ENCODE results near the gene RPH3AL. TPM values are rescaled to one million over a fixed set of nuclear protein-coding genes. Genes with fewer than 3 reads are reported as not detected.
"Not testable (repeated sequence)": the region's sequence is repeated elsewhere in the genome, so short reads cannot be mapped to it uniquely, and the experiment has no call there.

RPH3AL gene
- total RNA-seq, 4 donors from 2014 or later = 24.3 to 90.5 (median 47.2) TPM

DNA sequence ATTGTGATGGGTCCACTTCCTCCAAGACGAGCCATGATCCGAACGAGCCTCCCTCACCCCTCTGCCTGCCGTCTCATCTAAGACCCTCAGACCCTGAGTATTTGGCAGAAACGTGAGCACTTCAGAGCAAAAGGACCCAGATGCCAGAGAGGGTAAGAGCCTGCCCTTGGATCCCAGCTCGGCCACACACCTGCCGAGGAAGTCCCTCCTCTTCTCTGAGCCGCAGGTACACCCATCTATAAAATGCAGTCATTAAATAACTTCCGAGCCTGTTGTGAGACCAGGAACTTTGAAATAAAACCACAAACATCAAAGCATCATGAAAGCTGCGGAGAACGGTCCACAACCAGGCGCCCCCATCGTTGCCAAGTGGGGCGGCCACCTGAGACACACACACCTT lies 106.4 kb downstream of the RPH3AL start:
- no peak overlapping the region for H3K27ac ChIP-seq
- TF ChIP-seq, protein P1, sequence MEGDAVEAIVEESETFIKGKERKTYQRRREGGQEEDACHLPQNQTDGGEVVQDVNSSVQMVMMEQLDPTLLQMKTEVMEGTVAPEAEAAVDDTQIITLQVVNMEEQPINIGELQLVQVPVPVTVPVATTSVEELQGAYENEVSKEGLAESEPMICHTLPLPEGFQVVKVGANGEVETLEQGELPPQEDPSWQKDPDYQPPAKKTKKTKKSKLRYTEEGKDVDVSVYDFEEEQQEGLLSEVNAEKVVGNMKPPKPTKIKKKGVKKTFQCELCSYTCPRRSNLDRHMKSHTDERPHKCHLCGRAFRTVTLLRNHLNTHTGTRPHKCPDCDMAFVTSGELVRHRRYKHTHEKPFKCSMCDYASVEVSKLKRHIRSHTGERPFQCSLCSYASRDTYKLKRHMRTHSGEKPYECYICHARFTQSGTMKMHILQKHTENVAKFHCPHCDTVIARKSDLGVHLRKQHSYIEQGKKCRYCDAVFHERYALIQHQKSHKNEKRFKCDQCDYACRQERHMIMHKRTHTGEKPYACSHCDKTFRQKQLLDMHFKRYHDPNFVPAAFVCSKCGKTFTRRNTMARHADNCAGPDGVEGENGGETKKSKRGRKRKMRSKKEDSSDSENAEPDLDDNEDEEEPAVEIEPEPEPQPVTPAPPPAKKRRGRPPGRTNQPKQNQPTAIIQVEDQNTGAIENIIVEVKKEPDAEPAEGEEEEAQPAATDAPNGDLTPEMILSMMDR (IDR thresholded peaks at IDR 0.05) = no peak
- TF ChIP-seq POLR2AphosphoS5 (IDR thresholded peaks at IDR 0.05) = no peak
- TF ChIP-seq EP300 (IDR thresholded peaks at IDR 0.05; ENCODE audit: low read depth) = no peak
- TF ChIP-seq POLR2A (IDR thresholded peaks at IDR 0.05) = no peak

DNA sequence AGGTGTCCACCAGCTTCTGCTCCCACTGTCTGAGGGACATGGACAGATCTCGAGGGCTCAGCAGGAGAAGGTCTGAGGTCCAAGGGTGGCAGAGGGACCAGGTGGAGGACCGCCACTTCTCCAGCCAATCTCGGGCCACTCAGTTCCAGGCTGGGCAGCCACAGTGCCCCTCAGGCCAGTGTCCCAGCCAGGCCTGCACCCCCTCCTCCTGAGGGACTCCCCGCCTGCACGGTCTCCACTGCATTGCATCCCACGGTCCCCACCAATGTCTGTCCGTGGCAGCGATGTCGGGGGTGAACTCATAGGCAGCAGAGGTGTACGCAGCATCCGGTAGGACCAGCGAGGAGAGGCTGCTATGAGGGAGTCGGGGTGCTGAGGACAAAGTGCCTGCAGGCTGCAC lies 107.0 kb downstream of the RPH3AL start:
- DNase-seq = peak; percentile 6
- in situ Hi-C loops (cut with MboI; ENCODE audit: low pct_ligation_motif_present in 1 of 4, low pct_unique_long_range_greater_than_20kb in 1 of 4, low sequenced_read_pairs in 3 of 4) = no loop called here
- TF ChIP-seq POLR2A (IDR thresholded peaks at IDR 0.05) = no peak
- TF ChIP-seq POLR2AphosphoS5 (IDR thresholded peaks at IDR 0.05) = no peak
- TF ChIP-seq, protein P1 (IDR thresholded peaks at IDR 0.05) = no peak
- TF ChIP-seq EP300 (IDR thresholded peaks at IDR 0.05; ENCODE audit: low read depth) = no peak
- Histone ChIP-seq H3K4me3 (no peak overlapping the region), H3K9me3 (no peaks in the 10 kb centered on the region), H3K27ac (no peak overlapping the region), H3K36me3 (no peaks in the 10 kb centered on the region), H3K4me1 (peaks cover 0 to 8% (median 3%) of the 10 kb centered on the region in 4 donors), H3K27me3 (no peaks in the 10 kb centered on the region)
- 87% methylated on average over 13 of the region's 13 CpGs; no CpG with 5 or more reads in 1 of the 2 donors for WGBS, 2 donors (ENCODE audit: low coverage in 1 of 2)
- intact Hi-C loops (cut with DNase I; ENCODE audit: low total_unique reads) = no loop called here

More for the DNA sequence above, 106.4 kb downstream of the RPH3AL start:
- no peaks in the 10 kb centered on the region for H3K9me3 ChIP-seq
- intact Hi-C loops (cut with DNase I; ENCODE audit: low total_unique reads) (no loop called here), in situ Hi-C loops (cut with MboI; ENCODE audit: low pct_ligation_motif_present in 1 of 4, low pct_unique_long_range_greater_than_20kb in 1 of 4, low sequenced_read_pairs in 3 of 4) (no loop called here)
- no peaks in the 10 kb centered on the region for H3K36me3 ChIP-seq
- no peak overlapping the region for H3K4me3 ChIP-seq
- WGBS, 2 donors (ENCODE audit: low coverage in 1 of 2) = 63% methylated on average over 14 of the region's 14 CpGs; no CpG with 5 or more reads in 1 of the 2 donors
- DNase-seq = peak; percentile 45
- H3K27me3 ChIP-seq = no peaks in the 10 kb centered on the region
- peaks cover 0 to 8% (median 3%) of the 10 kb centered on the region in 4 donors for H3K4me1 ChIP-seq

DNA sequence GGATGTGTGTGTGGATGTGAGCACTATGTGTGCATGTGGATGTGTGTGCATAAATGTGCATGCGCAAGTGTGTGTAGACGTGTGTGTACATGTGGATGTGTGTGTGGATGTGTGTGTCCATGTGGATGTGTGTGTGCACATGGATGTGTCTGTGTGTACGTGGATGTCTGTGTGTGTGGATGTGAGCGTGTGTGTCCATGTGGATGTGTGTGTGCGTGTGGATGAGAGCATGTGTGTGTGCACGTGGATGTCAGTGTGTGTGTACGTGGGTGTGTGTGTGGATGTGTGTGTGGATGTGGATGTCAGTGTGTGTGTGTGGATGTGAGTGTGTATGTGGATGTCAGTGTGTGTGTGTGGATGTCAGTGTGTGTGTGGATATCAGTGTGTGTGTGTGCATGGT lies 107.6 kb downstream of the RPH3AL start:
- TF ChIP-seq POLR2AphosphoS5 (IDR thresholded peaks at IDR 0.05) (no peak), EP300 (IDR thresholded peaks at IDR 0.05; ENCODE audit: low read depth) (no peak), POLR2A (IDR thresholded peaks at IDR 0.05) (no peak)
- TF ChIP-seq, protein P1 (IDR thresholded peaks at IDR 0.05) = no peak

DNA sequence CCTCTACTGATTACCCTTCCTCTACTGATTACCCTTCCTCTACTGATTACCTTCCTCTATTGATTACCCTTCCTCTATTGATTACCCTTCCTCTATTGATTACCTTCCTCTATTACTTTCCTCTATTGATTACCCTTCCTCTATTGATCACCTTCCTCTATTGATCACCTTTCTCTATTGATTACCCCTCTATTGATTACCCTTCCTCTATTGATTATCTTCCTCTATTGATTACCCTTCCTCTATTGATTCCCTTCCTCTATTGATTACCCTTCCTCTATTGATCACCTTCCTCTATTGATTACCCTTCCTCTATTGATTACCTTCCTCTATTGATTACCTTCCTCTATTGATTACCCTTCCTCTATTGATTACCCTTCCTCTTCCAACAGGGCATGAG lies 108.7 kb downstream of the RPH3AL start:
- in situ Hi-C loops (cut with MboI; ENCODE audit: low pct_ligation_motif_present in 1 of 4, low pct_unique_long_range_greater_than_20kb in 1 of 4, low sequenced_read_pairs in 3 of 4); DNase-seq; H3K4me1 ChIP-seq; H3K27me3 ChIP-seq; H3K9me3 ChIP-seq; H3K4me3 ChIP-seq; H3K36me3 ChIP-seq; intact Hi-C loops (cut with DNase I; ENCODE audit: low total_unique reads); H3K27ac ChIP-seq: not testable (repeated sequence)

More for the DNA sequence above, 107.6 kb downstream of the RPH3AL start:
- Histone ChIP-seq H3K9me3 (no peaks in the 10 kb centered on the region), H3K36me3 (no peaks in the 10 kb centered on the region), H3K27ac (no peak overlapping the region), H3K27me3 (no peaks in the 10 kb centered on the region), H3K4me1 (peaks cover 0 to 8% (median 3%) of the 10 kb centered on the region in 4 donors), H3K4me3 (no peak overlapping the region)
- 94% methylated on average over 7 of the region's 7 CpGs; no CpG with 5 or more reads in 1 of the 2 donors for WGBS, 2 donors (ENCODE audit: low coverage in 1 of 2)
- in situ Hi-C loops (cut with MboI; ENCODE audit: low pct_ligation_motif_present in 1 of 4, low pct_unique_long_range_greater_than_20kb in 1 of 4, low sequenced_read_pairs in 3 of 4) (no loop called here), intact Hi-C loops (cut with DNase I; ENCODE audit: low total_unique reads) (no loop called here)
- peak; percentile 0 for DNase-seq

DNA sequence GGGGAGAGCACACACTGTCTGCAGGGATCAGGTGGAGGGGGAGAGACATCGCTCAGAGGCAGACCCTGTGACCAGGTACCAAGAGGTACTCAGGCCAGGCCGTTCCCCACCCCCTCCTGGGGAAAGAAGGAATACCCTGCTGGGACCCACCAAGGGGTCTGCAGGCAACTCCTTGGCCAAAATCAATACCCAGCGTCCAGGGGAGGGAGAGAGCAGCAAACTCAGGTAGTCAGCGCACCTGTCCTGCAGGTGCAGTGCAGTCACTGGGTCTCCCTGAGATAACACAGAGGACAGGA lies 113.7 kb downstream of the RPH3AL start:
- H3K36me3 ChIP-seq = no peaks in the 10 kb centered on the region
- H3K9me3 ChIP-seq = no peaks in the 10 kb centered on the region
- DNase-seq = no peak
- no peaks in the 10 kb centered on the region for H3K27me3 ChIP-seq
- peaks cover 0 to 9% (median 8%) of the 10 kb centered on the region in 4 donors for H3K4me1 ChIP-seq
- WGBS, 2 donors (ENCODE audit: low coverage in 1 of 2) = 50 to 77% methylated on average over 1 to 4 of the region's 4 CpGs
- intact Hi-C loops (cut with DNase I; ENCODE audit: low total_unique reads) (no loop called here), in situ Hi-C loops (cut with MboI; ENCODE audit: low pct_ligation_motif_present in 1 of 4, low pct_unique_long_range_greater_than_20kb in 1 of 4, low sequenced_read_pairs in 3 of 4) (no loop called here)
- TF ChIP-seq POLR2AphosphoS5 (IDR thresholded peaks at IDR 0.05) (no peak), EP300 (IDR thresholded peaks at IDR 0.05; ENCODE audit: low read depth) (no peak), POLR2A (IDR thresholded peaks at IDR 0.05) (no peak)
- TF ChIP-seq, protein P1 (IDR thresholded peaks at IDR 0.05) = no peak
- no peak overlapping the region for H3K27ac ChIP-seq
- H3K4me3 ChIP-seq = no peak overlapping the region

All from transverse colon (tissue), 4 donors.